Mesendoderm (in vitro differentiated cells): Measurements from ENCODE around the gene SAMD4A.

Experiments used
- DNase-seq: peaks from one replicate; pipeline ENCODE4 v3.0.0; 2013
- H2AK5ac ChIP-seq: 2 replicates; pipeline ENCODE4 v1.6.1; 2013; ENCODE audit warnings: low read length, inconsistent platforms
- H2BK120ac ChIP-seq: 2 replicates; pipeline ENCODE4 v1.6.1; 2013; ENCODE audit warnings: low read depth, mild to moderate bottlenecking, low read length, moderate library complexity, mixed read lengths
- H2BK15ac ChIP-seq: replicated peaks from 2 replicates; pipeline ENCODE4 v1.6.1; 2013; ENCODE audit warnings: low read depth, mild to moderate bottlenecking, moderate library complexity
- H2BK5ac ChIP-seq: 2 replicates; pipeline ENCODE4 v1.6.1; 2013; ENCODE audit warnings: low read length, inconsistent platforms
- H3K18ac ChIP-seq: 2 replicates; pipeline ENCODE4 v1.6.1; 2013; ENCODE audit warnings: mild to moderate bottlenecking, low read length, mixed read lengths
- H3K23ac ChIP-seq: one replicate; pipeline ENCODE4 v1.6.1; 2013; ENCODE audit warnings: low read length
- H3K27ac ChIP-seq: 2 replicates; pipeline ENCODE4 v1.5.1; 2013; ENCODE audit warnings: low read depth, mild to moderate bottlenecking, inconsistent platforms, low read length, moderate library complexity
- H3K27me3 ChIP-seq: 2 replicates; pipeline ENCODE4 v1.6.1; 2013; ENCODE audit warnings: low read length, control low read depth, mild to moderate bottlenecking, inconsistent platforms; ENCODE audit not compliant: insufficient read depth, poor library complexity
- H3K36me3 ChIP-seq: 2 replicates; pipeline ENCODE4 v1.6.1; 2013; ENCODE audit warnings: low read length, inconsistent platforms; ENCODE audit not compliant: control insufficient read depth, insufficient read depth
- H3K4ac ChIP-seq: one replicate; pipeline ENCODE4 v1.6.1; 2013; ENCODE audit warnings: low read depth, mild to moderate bottlenecking, low read length, moderate library complexity
- H3K4me1 ChIP-seq: 2 replicates; pipeline ENCODE4 v1.6.1; 2013; ENCODE audit warnings: low read depth, low read length, inconsistent platforms; ENCODE audit not compliant: control insufficient read depth
- H3K4me2 ChIP-seq: 2 replicates; pipeline ENCODE4 v1.6.1; 2013; ENCODE audit warnings: low read length
- H3K4me3 ChIP-seq: 2 replicates; pipeline ENCODE4 v1.5.1; 2013; ENCODE audit warnings: mild to moderate bottlenecking, low read length
- H3K56ac ChIP-seq: one replicate; pipeline ENCODE4 v1.6.1; 2013; ENCODE audit warnings: low read length
- H3K79me1 ChIP-seq: 2 replicates; pipeline ENCODE4 v1.6.1; 2013; ENCODE audit warnings: low read length, inconsistent platforms
- H3K79me2 ChIP-seq: 2 replicates; pipeline ENCODE4 v1.6.1; 2013; ENCODE audit warnings: mild to moderate bottlenecking, low read length; ENCODE audit not compliant: control insufficient read depth, insufficient read depth
- H3K9ac ChIP-seq: 2 replicates; pipeline ENCODE4 v1.6.1; 2013; ENCODE audit warnings: low read length, inconsistent platforms
- H4K5ac ChIP-seq: one replicate; pipeline ENCODE4 v1.6.1; 2013; ENCODE audit warnings: low read length
- H4K8ac ChIP-seq: one replicate; pipeline ENCODE4 v1.6.1; 2013; ENCODE audit warnings: low read depth, mild to moderate bottlenecking, control low read depth, low read length, moderate library complexity
- WGBS: extraction: QIAGEN DNeasy Blood & Tissue Kit; methylation state at CpG from one replicate; pipeline ENCODE4 v1.1.7; 2013; ENCODE audit warnings: low lambda C conversion rate, missing lambda C conversion rate; ENCODE audit not compliant: insufficient coverage; ENCODE audit errors: extremely low coverage; 5-methylcytosine and 5-hydroxymethylcytosine counted together

Gene SAMD4A

GRCh38 chr14:54806616-54807015, 239.7 kb downstream of the SAMD4A start:
- WGBS: no CpG with 5 or more reads among the region's 10 CpGs
- no peak overlapping the region for H2AK5ac ChIP-seq
- no peak for DNase-seq
- no peak overlapping the region for H3K23ac ChIP-seq
- no peak overlapping the region for H2BK120ac ChIP-seq
- no peak overlapping the region for H3K27ac ChIP-seq
- H3K36me3 ChIP-seq: no peaks in the 10 kb centered on the region
- H3K27me3 ChIP-seq: no peaks in the 10 kb centered on the region
- no peaks in the 10 kb centered on the region for H3K4me1 ChIP-seq
- no peaks in the 10 kb centered on the region for H3K79me2 ChIP-seq
- no peak overlapping the region for H3K4me3 ChIP-seq
- no peak overlapping the region for H4K5ac ChIP-seq
- no peak overlapping the region for H3K4ac ChIP-seq
- H3K18ac ChIP-seq: no peak overlapping the region
- H3K9ac ChIP-seq: no peak overlapping the region
- H4K8ac ChIP-seq: no peak overlapping the region
- H3K56ac ChIP-seq: no peak overlapping the region
- H3K79me1 ChIP-seq: no peaks in the 10 kb centered on the region
- H2BK5ac ChIP-seq: no peak overlapping the region
- no peak overlapping the region for H2BK15ac ChIP-seq
- H3K4me2 ChIP-seq: no peak overlapping the region

DNA sequence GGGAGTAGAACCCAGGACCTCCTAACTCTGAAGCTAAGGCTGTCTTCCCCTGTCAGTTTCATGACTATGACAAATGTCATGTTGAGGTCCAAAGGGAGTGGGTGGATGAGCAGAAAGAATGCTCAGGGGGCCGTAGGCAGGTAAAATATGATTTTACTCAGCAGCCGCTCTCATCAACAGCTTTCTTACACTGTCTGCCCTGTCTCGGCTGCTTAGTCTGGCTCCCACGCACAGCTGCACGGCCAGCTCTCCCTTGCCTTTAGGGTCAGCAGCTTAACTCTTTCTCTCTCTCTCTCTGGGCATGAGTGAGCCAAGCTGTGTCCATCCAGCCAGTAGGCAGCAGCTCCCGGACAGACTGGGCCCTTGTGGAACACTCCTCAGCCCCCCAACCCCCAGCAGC, 240.5 kb downstream of the SAMD4A start:
- Histone ChIP-seq H3K9ac (no peak overlapping the region), H2AK5ac (no peak overlapping the region), H3K23ac (no peak overlapping the region), H4K8ac (no peak overlapping the region), H3K79me2 (no peaks in the 10 kb centered on the region), H2BK5ac (no peak overlapping the region), H3K27ac (no peak overlapping the region), H3K36me3 (no peaks in the 10 kb centered on the region), H3K18ac (no peak overlapping the region), H2BK15ac (no peak overlapping the region), H3K4ac (no peak overlapping the region), H3K27me3 (no peaks in the 10 kb centered on the region), H3K79me1 (no peaks in the 10 kb centered on the region), H3K4me3 (no peak overlapping the region), H2BK120ac (no peak overlapping the region), H3K56ac (no peak overlapping the region), H3K4me2 (no peak overlapping the region), H4K5ac (no peak overlapping the region), H3K4me1 (no peaks in the 10 kb centered on the region)
- WGBS: no CpG with 5 or more reads among the region's 6 CpGs
- no peak for DNase-seq

DNA sequence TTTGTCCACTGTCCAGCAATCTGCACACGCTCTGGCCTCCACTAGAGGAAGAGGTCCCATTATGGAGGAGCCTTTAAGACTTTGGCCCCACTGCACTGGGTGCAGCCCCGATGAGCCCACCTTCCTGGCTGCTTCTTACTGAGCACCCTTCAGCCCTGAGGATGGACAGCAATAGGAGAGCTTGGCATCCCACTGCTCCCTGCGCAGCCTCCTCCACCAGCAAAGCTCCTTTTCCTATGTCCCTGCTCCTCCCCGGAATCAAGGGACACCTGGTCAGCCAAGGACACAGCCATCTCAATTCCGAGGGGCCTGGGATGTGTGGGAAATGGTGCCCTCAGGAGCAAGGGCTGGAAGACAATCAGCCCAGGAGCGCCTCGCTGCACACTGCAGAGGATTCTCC, 241.0 kb downstream of the SAMD4A start:
- Histone ChIP-seq H3K9ac (no peak overlapping the region), H2BK120ac (no peak overlapping the region), H4K5ac (no peak overlapping the region), H2BK15ac (no peak overlapping the region), H2BK5ac (no peak overlapping the region), H3K18ac (no peak overlapping the region), H3K23ac (no peak overlapping the region), H4K8ac (no peak overlapping the region), H3K4me2 (no peak overlapping the region), H3K27me3 (no peaks in the 10 kb centered on the region), H3K56ac (no peak overlapping the region), H3K27ac (no peak overlapping the region), H3K79me1 (no peaks in the 10 kb centered on the region), H3K79me2 (no peaks in the 10 kb centered on the region), H3K4me3 (no peak overlapping the region), H3K4ac (no peak overlapping the region), H2AK5ac (no peak overlapping the region), H3K36me3 (no peaks in the 10 kb centered on the region), H3K4me1 (no peaks in the 10 kb centered on the region)
- WGBS: no CpG with 5 or more reads among the region's 7 CpGs
- DNase-seq: no peak

GRCh38 chr14:54808326-54809161, 241.6 kb downstream of the SAMD4A start:
- H3K27me3 ChIP-seq: no peaks in the 10 kb centered on the region
- no peak overlapping the region for H3K4me3 ChIP-seq
- H3K36me3 ChIP-seq: no peaks in the 10 kb centered on the region
- no peak overlapping the region for H2AK5ac ChIP-seq
- no peak overlapping the region for H4K5ac ChIP-seq
- no peak overlapping the region for H4K8ac ChIP-seq
- no peak overlapping the region for H2BK5ac ChIP-seq
- no peak overlapping the region for H3K18ac ChIP-seq
- no peak overlapping the region for H3K9ac ChIP-seq
- WGBS: no CpG with 5 or more reads among the region's 8 CpGs
- H3K27ac ChIP-seq: no peak overlapping the region
- H3K4ac ChIP-seq: no peak overlapping the region
- H3K23ac ChIP-seq: no peak overlapping the region
- H3K79me1 ChIP-seq: no peaks in the 10 kb centered on the region
- H3K4me2 ChIP-seq: no peak overlapping the region
- no peak for DNase-seq
- no peaks in the 10 kb centered on the region for H3K4me1 ChIP-seq
- no peak overlapping the region for H3K56ac ChIP-seq
- H3K79me2 ChIP-seq: no peaks in the 10 kb centered on the region
- H2BK15ac ChIP-seq: no peak overlapping the region
- H2BK120ac ChIP-seq: no peak overlapping the region

DNA sequence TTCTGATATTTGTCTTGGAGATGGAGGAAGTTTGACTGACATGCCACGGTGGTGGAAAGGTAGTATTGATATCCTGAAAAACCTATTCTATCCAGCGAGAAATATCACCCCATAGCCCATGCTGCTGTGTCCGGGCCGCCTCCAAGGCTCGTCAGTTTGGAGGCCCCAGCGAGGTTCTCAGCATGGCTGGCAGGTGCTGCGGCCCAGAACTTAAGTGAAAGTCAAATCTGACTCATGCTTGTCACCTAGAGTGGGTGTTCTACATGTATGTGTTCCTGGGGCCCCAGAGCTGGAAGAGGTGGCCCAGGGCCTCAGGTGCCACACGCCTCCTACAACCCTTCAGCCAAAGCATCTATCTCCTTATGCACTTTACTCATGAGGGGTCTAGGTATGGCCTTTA, 242.8 kb downstream of the SAMD4A start:
- Histone ChIP-seq H4K5ac (no peak overlapping the region), H2BK15ac (no peak overlapping the region), H3K56ac (no peak overlapping the region), H3K4me1 (no peaks in the 10 kb centered on the region), H3K27ac (no peak overlapping the region), H2BK5ac (no peak overlapping the region), H3K9ac (no peak overlapping the region), H2AK5ac (no peak overlapping the region), H3K4me2 (no peak overlapping the region), H3K4ac (no peak overlapping the region), H3K36me3 (no peaks in the 10 kb centered on the region), H3K27me3 (no peaks in the 10 kb centered on the region), H3K79me2 (no peaks in the 10 kb centered on the region), H3K18ac (no peak overlapping the region), H4K8ac (no peak overlapping the region), H3K79me1 (no peaks in the 10 kb centered on the region), H2BK120ac (no peak overlapping the region), H3K4me3 (no peak overlapping the region), H3K23ac (no peak overlapping the region)
- no CpG with 5 or more reads among the region's 8 CpGs for WGBS
- DNase-seq: no peak

DNA sequence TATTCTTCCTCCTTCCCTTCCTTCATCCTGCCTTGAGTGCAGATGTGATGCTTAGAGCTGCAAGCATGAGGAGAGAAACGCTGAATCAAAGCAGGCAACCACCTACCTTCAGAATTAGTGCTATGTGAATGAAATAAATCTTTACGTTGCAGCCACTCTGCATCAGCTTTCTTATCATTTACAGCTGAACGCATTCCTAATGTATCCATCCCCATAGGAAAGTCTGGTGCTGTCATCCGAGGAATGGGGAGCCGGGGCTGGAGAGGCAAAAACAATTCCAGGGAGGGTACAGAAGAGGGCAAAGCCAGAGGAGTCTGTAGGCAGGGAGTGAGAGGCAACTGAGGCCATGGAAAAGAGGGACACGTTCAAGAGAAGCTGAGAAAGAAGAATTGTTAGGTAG, 245.7 kb downstream of the SAMD4A start:
- DNase-seq: no peak
- H3K4me2 ChIP-seq: no peak overlapping the region
- no CpG with 5 or more reads among the region's 6 CpGs for WGBS

More for the DNA sequence above, 245.7 kb downstream of the SAMD4A start:
- no peaks in the 10 kb centered on the region for H3K79me2 ChIP-seq
- no peaks in the 10 kb centered on the region for H3K79me1 ChIP-seq
- no peak overlapping the region for H3K27ac ChIP-seq
- H4K8ac ChIP-seq: no peak overlapping the region
- no peak overlapping the region for H2BK5ac ChIP-seq
- H3K4me1 ChIP-seq: no peaks in the 10 kb centered on the region
- H3K56ac ChIP-seq: no peak overlapping the region
- H3K18ac ChIP-seq: no peak overlapping the region
- no peak overlapping the region for H2BK120ac ChIP-seq
- no peak overlapping the region for H2BK15ac ChIP-seq
- no peak overlapping the region for H2AK5ac ChIP-seq
- H3K4ac ChIP-seq: no peak overlapping the region
- H4K5ac ChIP-seq: no peak overlapping the region
- H3K4me3 ChIP-seq: no peak overlapping the region
- no peak overlapping the region for H3K9ac ChIP-seq
- no peaks in the 10 kb centered on the region for H3K36me3 ChIP-seq
- H3K27me3 ChIP-seq: no peaks in the 10 kb centered on the region
- H3K23ac ChIP-seq: no peak overlapping the region
